22Rv1 (cell line): ENCODE data around the gene MYH13.

Experiments used
- CTCF ChIP-seq: fragments of 450-650 bp; IDR thresholded peaks from 2 replicates; pipeline ENCODE4 v1.5.1; 2017; ENCODE audit warnings: mild to moderate bottlenecking
- ZFX ChIP-seq: fragments of 450-650 bp; IDR thresholded peaks from 2 replicates; pipeline ENCODE4 v1.6.1; 2017; ENCODE audit warnings: antibody characterized with exemption, borderline replicate concordance

GRCh38 chr17:10261098-10261497 is 111.7 kb downstream of the MYH13 start:
- TF ChIP-seq CTCF (no peak), ZFX (no peak)
